MM.1S (cell line): ENCODE results near the gene IL1F10.

Source experiments
- EZH2 ChIP-seq: fragments of 300-600 bp; sonication (generic); optimal IDR thresholded peaks from 2 replicates; pipeline ENCODE3; 2017; ENCODE audit warnings: low read depth, mild to moderate bottlenecking, antibody characterized with exemption, low read length, mixed read lengths
- TF ChIP-seq, protein P1 (sequence below): fragments of 300-600 bp; sonication (generic); IDR thresholded peaks from 2 replicates; pipeline ENCODE4 v1.5.1; 2016; ENCODE audit warnings: antibody characterized with exemption, low read length, mixed read lengths

- TF ChIP-seq, protein P1, sequence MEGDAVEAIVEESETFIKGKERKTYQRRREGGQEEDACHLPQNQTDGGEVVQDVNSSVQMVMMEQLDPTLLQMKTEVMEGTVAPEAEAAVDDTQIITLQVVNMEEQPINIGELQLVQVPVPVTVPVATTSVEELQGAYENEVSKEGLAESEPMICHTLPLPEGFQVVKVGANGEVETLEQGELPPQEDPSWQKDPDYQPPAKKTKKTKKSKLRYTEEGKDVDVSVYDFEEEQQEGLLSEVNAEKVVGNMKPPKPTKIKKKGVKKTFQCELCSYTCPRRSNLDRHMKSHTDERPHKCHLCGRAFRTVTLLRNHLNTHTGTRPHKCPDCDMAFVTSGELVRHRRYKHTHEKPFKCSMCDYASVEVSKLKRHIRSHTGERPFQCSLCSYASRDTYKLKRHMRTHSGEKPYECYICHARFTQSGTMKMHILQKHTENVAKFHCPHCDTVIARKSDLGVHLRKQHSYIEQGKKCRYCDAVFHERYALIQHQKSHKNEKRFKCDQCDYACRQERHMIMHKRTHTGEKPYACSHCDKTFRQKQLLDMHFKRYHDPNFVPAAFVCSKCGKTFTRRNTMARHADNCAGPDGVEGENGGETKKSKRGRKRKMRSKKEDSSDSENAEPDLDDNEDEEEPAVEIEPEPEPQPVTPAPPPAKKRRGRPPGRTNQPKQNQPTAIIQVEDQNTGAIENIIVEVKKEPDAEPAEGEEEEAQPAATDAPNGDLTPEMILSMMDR = no peak
- no peak for TF ChIP-seq EZH2
Observed at GRCh38 chr2:113038291-113038690, 29.5 kb upstream of the IL1F10 start.
